HepG2 (cell line): ENCODE results near the gene PALM3. TPM values are rescaled to one million over a fixed set of nuclear protein-coding genes. Genes with fewer than 3 reads are reported as not detected.

Experiments used
- ATM ChIP-seq: fragments of 450-650 bp; IDR thresholded peaks from 2 replicates; pipeline ENCODE4 v1.7.1; 2017; ENCODE audit warnings: mild to moderate bottlenecking, borderline replicate concordance
- CREM ChIP-seq, 2 experiments: sonication (generic) in 1 of 2; formaldehyde crosslinking in 1 of 2; IDR thresholded peaks; 2 replicates each; pipeline versions ENCODE4 v1.4.0 to v1.6.1; 2016 to 2020; ENCODE audit warnings: antibody characterized with exemption in 1 of 2, mild to moderate bottlenecking in 1 of 2, missing genetic modification reagents in 1 of 2
- KDM4B ChIP-seq: sonication (generic); formaldehyde crosslinking; IDR thresholded peaks from 2 replicates; pipeline ENCODE4 v1.4.0; 2020; ENCODE audit warnings: missing genetic modification reagents
- MAFK ChIP-seq, 2 experiments: IDR thresholded peaks in 1 of 2; conservative IDR thresholded peaks in 1 of 2; 2 replicates each; pipeline ENCODE4 v1.6.1; 2011; ENCODE audit warnings: improper control_type of control experiment in 2 of 2, low read length in 2 of 2
- MED13 ChIP-seq: sonication (generic); formaldehyde crosslinking; IDR thresholded peaks from 2 replicates; pipeline ENCODE4 v1.5.0; 2020; ENCODE audit warnings: missing genetic modification reagents
- MEIS1 ChIP-seq: sonication (generic); formaldehyde crosslinking; IDR thresholded peaks from 2 replicates; pipeline ENCODE4 v1.9.0; 2021; ENCODE audit warnings: mild to moderate bottlenecking, missing genetic modification reagents, moderate library complexity, borderline replicate concordance
- PAX8 ChIP-seq: sonication (generic); formaldehyde crosslinking; IDR thresholded peaks from 2 replicates; pipeline ENCODE4 v1.8.0; 2022; ENCODE audit warnings: mild to moderate bottlenecking, missing genetic modification reagents, borderline replicate concordance
- PHB2 ChIP-seq: fragments of 450-650 bp; IDR thresholded peaks from 2 replicates; pipeline ENCODE4 v1.6.1; 2018; ENCODE audit not compliant: partially characterized antibody
- RFX1 ChIP-seq: fragments of 450-650 bp; IDR thresholded peaks from 2 replicates; pipeline ENCODE4 v1.6.1; 2017
- TBX3 ChIP-seq: fragments of 450-650 bp; IDR thresholded peaks from 2 replicates; pipeline ENCODE4 v1.6.1; 2017; ENCODE audit warnings: antibody characterized with exemption, mild to moderate bottlenecking, inconsistent platforms, borderline replicate concordance
- ZBTB21 ChIP-seq: sonication (generic); formaldehyde crosslinking; IDR thresholded peaks from 2 replicates; pipeline ENCODE4 v1.4.0; 2020; ENCODE audit warnings: missing genetic modification reagents
- ZC3H4 ChIP-seq: sonication (generic); formaldehyde crosslinking; IDR thresholded peaks from 2 replicates; pipeline ENCODE4 v1.4.0; 2020; ENCODE audit warnings: missing genetic modification reagents, borderline replicate concordance
- ZNF282 ChIP-seq: fragments of 450-650 bp; IDR thresholded peaks from 2 replicates; pipeline ENCODE4 v1.6.1; 2018; ENCODE audit not compliant: partially characterized antibody
- ZNF460 ChIP-seq: sonication (generic); formaldehyde crosslinking; IDR thresholded peaks from 2 replicates; pipeline ENCODE4 v1.5.1; 2020; ENCODE audit warnings: missing genetic modification reagents, mild to moderate bottlenecking, borderline replicate concordance
- ZSCAN25 ChIP-seq: sonication (generic); formaldehyde crosslinking; IDR thresholded peaks from 2 replicates; pipeline ENCODE4 v1.8.0; 2022; ENCODE audit warnings: mild to moderate bottlenecking, missing genetic modification reagents
- polyA plus RNA-seq, 8 experiments: library from polyadenylated mRNA; depleted of rRNA in 3 of 8; stranded (reverse) in 7 of 8; unstranded in 1 of 8; fragments of >200 nt; fragmentation: Illumina TruSeq in 4 of 8; extraction: Trizol in 4 of 8; gene quantifications; 2 replicates each; pipeline versions ENCODE4 v1.2.1 to v1.2.3, GENCODE V29; 2011 to 2016; ENCODE audit warnings: low read depth in 4 of 8, missing spikeins in 1 of 8, mixed read lengths in 1 of 8; ENCODE audit not compliant: insufficient read depth in 1 of 8
- total RNA-seq, 5 experiments: library from RNA; depleted of rRNA; stranded (reverse); fragments of >200 nt; fragmentation: Illumina TruSeq; extraction: Trizol; gene quantifications; 2 replicates each; pipeline ENCODE4 v1.2.3, GENCODE V29; 2016; ENCODE audit warnings: low read depth in 1 of 5
- TF ChIP-seq, protein P1 (sequence below): sonication (generic); formaldehyde crosslinking; IDR thresholded peaks from 2 replicates; pipeline ENCODE4 v1.5.0; 2020; ENCODE audit warnings: mild to moderate bottlenecking, missing genetic modification reagents, borderline replicate concordance
- TF ChIP-seq, protein P2 (sequence below): IDR thresholded peaks from 2 replicates; pipeline ENCODE4 v1.6.1; 2016; ENCODE audit warnings: missing biosample characterization, missing genetic modification reagents, low read depth
- TF ChIP-seq, protein P3 (sequence below): IDR thresholded peaks from 2 replicates; pipeline ENCODE4 v1.6.1; 2016; ENCODE audit warnings: mild to moderate bottlenecking, missing biosample characterization, missing genetic modification reagents
- TF ChIP-seq, protein P4 (sequence below): sonication (generic); formaldehyde crosslinking; IDR thresholded peaks from 2 replicates; pipeline ENCODE4 v1.4.0; 2020; ENCODE audit warnings: missing genetic modification reagents

Gene PALM3
- total and polyA plus RNA-seq, 2 of the 13 experiments (the other 11 are each of a cell fraction or from before 2014, with no cell fraction given), result 0.79 to 2.4 TPM

DNA sequence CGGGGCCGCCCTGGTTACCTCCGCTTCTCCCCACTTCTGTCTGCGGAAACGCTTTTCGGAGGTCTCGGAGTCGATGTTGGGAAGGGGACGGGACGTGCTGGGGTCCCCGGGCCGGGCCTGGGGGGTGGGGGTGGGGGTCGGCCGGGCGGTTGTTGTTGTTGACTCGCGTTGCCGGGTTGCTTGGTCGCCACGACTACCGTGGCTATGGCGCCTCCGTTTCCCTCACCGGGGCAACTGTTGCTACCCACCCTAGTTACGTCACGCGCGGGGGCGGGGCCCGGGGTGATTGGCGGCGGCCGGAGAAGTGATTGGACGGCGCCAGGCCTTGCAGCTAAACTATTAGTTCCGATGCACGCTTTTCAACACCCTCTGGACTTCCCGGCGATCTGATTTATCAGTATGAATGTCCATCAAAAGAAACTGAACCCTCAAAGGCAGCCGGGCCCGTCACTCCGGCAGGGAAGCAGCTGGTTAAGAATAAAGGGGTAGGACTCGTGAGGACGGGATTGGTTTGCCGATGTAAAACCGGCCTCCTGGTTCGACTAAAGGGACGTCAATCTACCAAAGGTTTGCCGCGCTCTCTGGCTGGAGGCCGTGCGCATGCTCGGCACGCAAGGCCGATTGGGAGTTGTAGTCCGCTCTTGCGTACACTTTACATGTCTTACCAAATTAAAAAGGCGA lies 55.7 kb downstream of the PALM3 start, which contains the start of gene RFX1 (continued):
- TF ChIP-seq, protein P1, sequence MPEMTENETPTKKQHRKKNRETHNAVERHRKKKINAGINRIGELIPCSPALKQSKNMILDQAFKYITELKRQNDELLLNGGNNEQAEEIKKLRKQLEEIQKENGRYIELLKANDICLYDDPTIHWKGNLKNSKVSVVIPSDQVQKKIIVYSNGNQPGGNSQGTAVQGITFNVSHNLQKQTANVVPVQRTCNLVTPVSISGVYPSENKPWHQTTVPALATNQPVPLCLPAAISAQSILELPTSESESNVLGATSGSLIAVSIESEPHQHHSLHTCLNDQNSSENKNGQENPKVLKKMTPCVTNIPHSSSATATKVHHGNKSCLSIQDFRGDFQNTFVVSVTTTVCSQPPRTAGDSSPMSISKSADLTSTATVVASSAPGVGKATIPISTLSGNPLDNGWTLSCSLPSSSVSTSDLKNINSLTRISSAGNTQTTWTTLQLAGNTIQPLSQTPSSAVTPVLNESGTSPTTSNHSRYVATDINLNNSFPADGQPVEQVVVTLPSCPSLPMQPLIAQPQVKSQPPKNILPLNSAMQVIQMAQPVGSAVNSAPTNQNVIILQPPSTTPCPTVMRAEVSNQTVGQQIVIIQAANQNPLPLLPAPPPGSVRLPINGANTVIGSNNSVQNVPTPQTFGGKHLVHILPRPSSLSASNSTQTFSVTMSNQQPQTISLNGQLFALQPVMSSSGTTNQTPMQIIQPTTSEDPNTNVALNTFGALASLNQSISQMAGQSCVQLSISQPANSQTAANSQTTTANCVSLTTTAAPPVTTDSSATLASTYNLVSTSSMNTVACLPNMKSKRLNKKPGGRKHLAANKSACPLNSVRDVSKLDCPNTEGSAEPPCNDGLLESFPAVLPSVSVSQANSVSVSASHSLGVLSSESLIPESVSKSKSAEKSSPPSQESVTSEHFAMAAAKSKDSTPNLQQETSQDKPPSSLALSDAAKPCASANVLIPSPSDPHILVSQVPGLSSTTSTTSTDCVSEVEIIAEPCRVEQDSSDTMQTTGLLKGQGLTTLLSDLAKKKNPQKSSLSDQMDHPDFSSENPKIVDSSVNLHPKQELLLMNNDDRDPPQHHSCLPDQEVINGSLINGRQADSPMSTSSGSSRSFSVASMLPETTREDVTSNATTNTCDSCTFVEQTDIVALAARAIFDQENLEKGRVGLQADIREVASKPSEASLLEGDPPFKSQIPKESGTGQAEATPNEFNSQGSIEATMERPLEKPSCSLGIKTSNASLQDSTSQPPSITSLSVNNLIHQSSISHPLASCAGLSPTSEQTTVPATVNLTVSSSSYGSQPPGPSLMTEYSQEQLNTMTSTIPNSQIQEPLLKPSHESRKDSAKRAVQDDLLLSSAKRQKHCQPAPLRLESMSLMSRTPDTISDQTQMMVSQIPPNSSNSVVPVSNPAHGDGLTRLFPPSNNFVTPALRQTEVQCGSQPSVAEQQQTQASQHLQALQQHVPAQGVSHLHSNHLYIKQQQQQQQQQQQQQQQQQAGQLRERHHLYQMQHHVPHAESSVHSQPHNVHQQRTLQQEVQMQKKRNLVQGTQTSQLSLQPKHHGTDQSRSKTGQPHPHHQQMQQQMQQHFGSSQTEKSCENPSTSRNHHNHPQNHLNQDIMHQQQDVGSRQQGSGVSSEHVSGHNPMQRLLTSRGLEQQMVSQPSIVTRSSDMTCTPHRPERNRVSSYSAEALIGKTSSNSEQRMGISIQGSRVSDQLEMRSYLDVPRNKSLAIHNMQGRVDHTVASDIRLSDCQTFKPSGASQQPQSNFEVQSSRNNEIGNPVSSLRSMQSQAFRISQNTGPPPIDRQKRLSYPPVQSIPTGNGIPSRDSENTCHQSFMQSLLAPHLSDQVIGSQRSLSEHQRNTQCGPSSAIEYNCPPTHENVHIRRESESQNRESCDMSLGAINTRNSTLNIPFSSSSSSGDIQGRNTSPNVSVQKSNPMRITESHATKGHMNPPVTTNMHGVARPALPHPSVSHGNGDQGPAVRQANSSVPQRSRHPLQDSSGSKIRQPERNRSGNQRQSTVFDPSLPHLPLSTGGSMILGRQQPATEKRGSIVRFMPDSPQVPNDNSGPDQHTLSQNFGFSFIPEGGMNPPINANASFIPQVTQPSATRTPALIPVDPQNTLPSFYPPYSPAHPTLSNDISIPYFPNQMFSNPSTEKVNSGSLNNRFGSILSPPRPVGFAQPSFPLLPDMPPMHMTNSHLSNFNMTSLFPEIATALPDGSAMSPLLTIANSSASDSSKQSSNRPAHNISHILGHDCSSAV, result no peak
- TF ChIP-seq ZC3H4 (CRISPR knock-in tag), result no peak
- TF ChIP-seq TBX3, result peak; percentile 98
- no peak for TF ChIP-seq MED13
- TF ChIP-seq ZNF282, result no peak
- TF ChIP-seq ZNF460 (CRISPR knock-in tag), result 0 out of 2 replicates have a peak, but pooled peaks have one; percentile 29
- TF ChIP-seq, protein P2, sequence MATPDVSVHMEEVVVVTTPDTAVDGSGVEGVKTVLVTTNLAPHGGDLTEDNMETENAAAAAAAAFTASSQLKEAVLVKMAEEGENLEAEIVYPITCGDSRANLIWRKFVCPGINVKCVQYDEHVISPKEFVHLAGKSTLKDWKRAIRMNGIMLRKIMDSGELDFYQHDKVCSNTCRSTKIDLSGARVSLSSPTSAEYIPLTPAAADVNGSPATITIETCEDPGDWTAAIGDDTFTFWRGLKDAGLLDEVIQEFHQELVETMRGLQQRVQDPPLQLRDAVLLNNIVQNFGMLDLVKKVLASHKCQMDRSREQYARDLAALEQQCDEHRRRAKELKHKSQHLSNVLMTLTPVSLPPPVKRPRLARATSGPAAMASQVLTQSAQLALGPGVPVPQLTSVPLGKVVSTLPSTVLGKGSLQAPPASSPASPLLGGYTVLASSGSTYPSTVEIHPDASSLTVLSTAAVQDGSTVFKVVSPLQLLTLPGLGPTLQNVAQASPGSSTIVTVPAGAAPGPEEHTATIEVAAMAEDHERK (CRISPR knock-in tag), result no peak; the same call in 1 of the 2 replicates
- no peak for TF ChIP-seq MAFK (conservative IDR thresholded peaks at IDR 0.05 in 1 of 2, IDR thresholded peaks at IDR 0.05 in 1 of 2; ENCODE audit: low read length in 2 of 2)
- TF ChIP-seq, protein P3, sequence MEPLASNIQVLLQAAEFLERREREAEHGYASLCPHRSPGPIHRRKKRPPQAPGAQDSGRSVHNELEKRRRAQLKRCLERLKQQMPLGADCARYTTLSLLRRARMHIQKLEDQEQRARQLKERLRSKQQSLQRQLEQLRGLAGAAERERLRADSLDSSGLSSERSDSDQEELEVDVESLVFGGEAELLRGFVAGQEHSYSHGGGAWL (CRISPR knock-in tag), result no peak
- TF ChIP-seq, protein P4, sequence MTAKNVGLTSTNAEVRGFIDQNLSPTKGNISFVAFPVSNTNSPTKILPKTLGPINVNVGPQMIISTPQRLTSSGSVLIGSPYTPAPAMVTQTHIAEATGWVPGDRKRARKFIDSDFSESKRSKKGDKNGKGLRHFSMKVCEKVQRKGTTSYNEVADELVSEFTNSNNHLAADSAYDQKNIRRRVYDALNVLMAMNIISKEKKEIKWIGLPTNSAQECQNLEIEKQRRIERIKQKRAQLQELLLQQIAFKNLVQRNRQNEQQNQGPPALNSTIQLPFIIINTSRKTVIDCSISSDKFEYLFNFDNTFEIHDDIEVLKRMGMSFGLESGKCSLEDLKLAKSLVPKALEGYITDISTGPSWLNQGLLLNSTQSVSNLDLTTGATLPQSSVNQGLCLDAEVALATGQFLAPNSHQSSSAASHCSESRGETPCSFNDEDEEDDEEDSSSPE (CRISPR knock-in tag), result peak; percentile 98
- TF ChIP-seq ZSCAN25 (CRISPR knock-in tag), result no peak
- peak; percentile 94 for TF ChIP-seq CREM (IDR thresholded peaks at IDR 0.05)
- peak; percentile 64; the same call in 1 of the 2 replicates for TF ChIP-seq CREM (CRISPR knock-in tag; IDR thresholded peaks at IDR 0.05)
- TF ChIP-seq MEIS1, result no peak
- TF ChIP-seq PAX8, result no peak
- TF ChIP-seq KDM4B (CRISPR knock-in tag), result no peak
- no peak for TF ChIP-seq ZBTB21 (CRISPR knock-in tag)
- no peak for TF ChIP-seq PHB2
- no peak for TF ChIP-seq ATM
- TF ChIP-seq RFX1, result peak; percentile 99
